ENCODE measurements around the gene NBEA.

The NBEA gene

DNA sequence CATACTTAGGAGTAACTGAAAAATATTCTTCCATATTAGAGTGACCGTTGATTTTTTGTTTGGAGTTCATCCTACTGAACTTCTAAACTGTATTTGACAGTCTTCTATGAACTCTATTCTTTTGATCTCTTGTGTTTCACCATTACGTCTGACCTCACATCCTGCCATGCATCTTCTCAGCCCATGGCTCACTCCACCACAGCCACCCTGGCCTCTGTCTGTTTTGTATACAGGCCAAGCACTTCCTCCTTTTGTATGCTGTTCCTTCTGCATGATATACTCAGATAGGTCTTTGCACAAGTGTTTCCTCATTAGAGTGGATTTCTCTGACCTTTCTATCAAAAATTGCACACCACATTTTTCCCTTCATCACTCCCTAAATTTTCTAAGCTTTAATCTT, 414.5 kb downstream of the NBEA start:
- TF ChIP-seq, protein P1, sequence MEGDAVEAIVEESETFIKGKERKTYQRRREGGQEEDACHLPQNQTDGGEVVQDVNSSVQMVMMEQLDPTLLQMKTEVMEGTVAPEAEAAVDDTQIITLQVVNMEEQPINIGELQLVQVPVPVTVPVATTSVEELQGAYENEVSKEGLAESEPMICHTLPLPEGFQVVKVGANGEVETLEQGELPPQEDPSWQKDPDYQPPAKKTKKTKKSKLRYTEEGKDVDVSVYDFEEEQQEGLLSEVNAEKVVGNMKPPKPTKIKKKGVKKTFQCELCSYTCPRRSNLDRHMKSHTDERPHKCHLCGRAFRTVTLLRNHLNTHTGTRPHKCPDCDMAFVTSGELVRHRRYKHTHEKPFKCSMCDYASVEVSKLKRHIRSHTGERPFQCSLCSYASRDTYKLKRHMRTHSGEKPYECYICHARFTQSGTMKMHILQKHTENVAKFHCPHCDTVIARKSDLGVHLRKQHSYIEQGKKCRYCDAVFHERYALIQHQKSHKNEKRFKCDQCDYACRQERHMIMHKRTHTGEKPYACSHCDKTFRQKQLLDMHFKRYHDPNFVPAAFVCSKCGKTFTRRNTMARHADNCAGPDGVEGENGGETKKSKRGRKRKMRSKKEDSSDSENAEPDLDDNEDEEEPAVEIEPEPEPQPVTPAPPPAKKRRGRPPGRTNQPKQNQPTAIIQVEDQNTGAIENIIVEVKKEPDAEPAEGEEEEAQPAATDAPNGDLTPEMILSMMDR (conservative IDR thresholded peaks at IDR 0.05; ENCODE audit: low read depth, low read length), result no peak
- DNase-seq (ENCODE audit: low read depth), result no peak
- no peak overlapping the region for H3K4me3 ChIP-seq (ENCODE audit: low read depth, low read length)

DNA sequence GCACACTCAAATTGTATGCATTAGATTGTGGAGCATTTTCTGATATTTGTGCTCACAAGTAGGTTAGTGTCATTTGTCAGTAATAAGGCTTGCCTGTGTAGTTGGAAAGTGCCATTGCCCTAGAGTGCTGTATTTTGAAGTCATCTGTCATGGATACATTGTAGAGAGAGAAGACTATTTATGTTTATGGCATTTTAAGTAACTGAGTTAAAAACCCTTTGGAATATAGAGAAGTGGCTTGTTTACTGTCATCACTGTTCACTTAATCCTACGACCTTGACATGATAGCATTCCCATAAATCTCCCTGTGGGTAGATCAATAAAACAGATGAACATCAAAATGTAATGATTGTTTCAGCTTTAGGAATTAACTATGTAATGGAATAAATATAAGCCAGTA, 423.8 kb downstream of the NBEA start:
- TF ChIP-seq, protein P1 (conservative IDR thresholded peaks at IDR 0.05; ENCODE audit: low read depth, low read length), result no peak
- no peak for DNase-seq (ENCODE audit: low read depth)
- H3K4me3 ChIP-seq (ENCODE audit: low read depth, low read length), result no peak overlapping the region

DNA sequence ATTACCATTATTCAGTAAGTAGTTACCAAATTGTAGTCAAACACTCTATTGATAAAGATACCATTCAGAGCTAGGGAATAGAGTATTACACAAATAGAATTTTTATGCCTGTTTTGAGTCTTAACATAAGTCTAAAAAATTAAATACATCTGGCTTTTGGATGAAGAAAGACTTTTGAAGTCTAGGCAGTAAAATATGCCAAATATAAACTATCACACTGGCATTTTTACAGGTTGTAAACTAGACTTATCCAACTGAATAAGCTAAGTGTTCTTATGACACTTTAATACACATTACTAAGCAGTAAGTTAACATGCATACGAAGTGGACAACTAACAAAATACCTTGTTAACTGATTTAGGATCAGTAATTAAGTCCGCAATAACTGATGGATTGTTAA, 425.5 kb downstream of the NBEA start:
- TF ChIP-seq, protein P1 (conservative IDR thresholded peaks at IDR 0.05; ENCODE audit: low read depth, low read length), result no peak
- H3K4me3 ChIP-seq (ENCODE audit: low read depth, low read length), result no peak overlapping the region

DNA sequence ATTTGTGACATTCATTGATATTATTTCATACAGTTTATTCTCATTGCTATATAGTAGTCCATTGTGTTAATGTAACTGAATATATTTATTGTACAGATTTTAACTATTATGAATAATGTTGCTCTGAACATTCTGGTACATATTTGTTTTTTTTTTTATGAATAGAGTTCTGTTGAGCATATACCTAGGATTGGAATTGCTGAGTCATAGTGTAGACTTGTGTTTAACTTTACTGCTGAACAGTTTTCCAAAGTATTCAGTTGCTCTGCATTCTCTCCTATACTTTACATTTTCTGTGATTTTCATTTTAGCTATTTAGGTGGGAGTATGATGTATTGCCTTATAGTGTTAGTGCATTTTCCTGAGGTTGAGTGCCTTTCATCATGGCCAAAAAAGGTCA, 436.9 kb downstream of the NBEA start:
- no peak overlapping the region for H3K4me3 ChIP-seq (ENCODE audit: low read depth, low read length)
- TF ChIP-seq, protein P1 (conservative IDR thresholded peaks at IDR 0.05; ENCODE audit: low read depth, low read length), result no peak
- peak; percentile 30 for DNase-seq (ENCODE audit: low read depth)

More for the DNA sequence above, 425.5 kb downstream of the NBEA start:
- DNase-seq (ENCODE audit: low read depth), result no peak

DNA sequence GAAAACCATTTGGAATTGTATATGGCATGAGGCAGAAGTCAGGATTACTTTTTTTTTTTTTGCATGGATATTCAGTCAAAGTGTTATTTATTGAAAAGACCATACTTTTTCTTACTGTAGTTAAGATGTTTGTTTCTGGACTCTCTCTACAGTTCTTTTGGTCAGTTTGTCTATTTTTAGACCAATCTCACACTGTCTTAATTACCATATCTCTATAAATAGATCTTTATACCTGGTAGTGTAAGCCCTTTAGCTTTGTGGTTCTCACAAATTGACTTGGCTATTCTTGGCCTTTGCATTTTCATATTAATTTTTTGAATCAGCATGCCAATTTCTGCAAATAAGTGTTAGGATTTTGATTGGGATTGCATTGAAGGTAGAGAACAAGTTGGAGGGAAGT, 437.6 kb downstream of the NBEA start:
- TF ChIP-seq, protein P1 (conservative IDR thresholded peaks at IDR 0.05; ENCODE audit: low read depth, low read length), result no peak
- H3K4me3 ChIP-seq (ENCODE audit: low read depth, low read length), result no peak overlapping the region
- DNase-seq (ENCODE audit: low read depth), result no peak

DNA sequence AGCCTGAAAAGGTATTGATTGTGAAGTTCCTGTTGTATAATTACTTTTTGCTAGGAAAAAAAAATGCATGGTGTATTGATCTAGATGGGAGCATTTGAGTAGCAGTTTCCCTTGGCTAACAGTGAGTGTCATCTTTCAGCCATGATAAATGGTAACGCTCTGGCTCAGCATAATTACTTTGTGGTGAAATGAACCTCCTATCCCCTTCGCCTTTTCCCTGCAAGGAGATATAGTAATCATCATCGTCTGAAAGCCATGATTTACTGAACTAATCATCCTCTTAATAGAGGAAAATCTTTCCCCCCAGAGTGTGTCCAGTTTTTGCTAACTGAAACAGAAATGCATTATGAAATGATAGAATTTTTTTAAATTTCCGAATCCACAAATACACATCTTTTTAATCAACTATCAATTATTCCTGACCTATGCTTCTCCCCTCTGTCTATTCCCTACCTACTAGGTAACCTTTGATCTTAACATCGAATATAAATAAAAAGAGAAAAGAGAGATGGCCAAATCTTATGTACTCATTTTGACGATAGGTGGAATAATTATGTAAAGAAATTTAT, 445.7 kb downstream of the NBEA start:
- H3K4me3 ChIP-seq (ENCODE audit: low read depth, low read length), result no peak overlapping the region
- TF ChIP-seq, protein P1 (conservative IDR thresholded peaks at IDR 0.05; ENCODE audit: low read depth, low read length), result no peak
- DNase-seq (ENCODE audit: low read depth), result no peak

Data from choroid plexus epithelial cell (primary cell).